GM03348 (cell line): Measurements from ENCODE around the gene MYO5A.
"Not testable (repeated sequence)": the region's sequence is repeated elsewhere in the genome, so short reads cannot be mapped to it uniquely, and the experiment has no call there.

Experiments
- DNase-seq: peaks from one replicate; pipeline ENCODE4 v3.0.0; 2012; ENCODE audit warnings: low spot score

Gene MYO5A

GRCh38 chr15:52463638-52464037 lies 65.0 kb downstream of the MYO5A start:
- no peak for DNase-seq

GRCh38 chr15:52462806-52463360 lies 65.8 kb downstream of the MYO5A start:
- no peak for DNase-seq

GRCh38 chr15:52459701-52460100 lies 69.0 kb downstream of the MYO5A start:
- DNase-seq, result not testable (repeated sequence)

GRCh38 chr15:52459265-52459664 lies 69.4 kb downstream of the MYO5A start:
- not testable (repeated sequence) for DNase-seq

GRCh38 chr15:52448011-52448890 lies 80.4 kb downstream of the MYO5A start:
- no peak for DNase-seq

- DNase-seq, result no peak
Observed at GRCh38 chr15:52445954-52446353, 82.7 kb downstream of the MYO5A start.

- no peak for DNase-seq
Observed at GRCh38 chr15:52445553-52445952, 83.1 kb downstream of the MYO5A start.

GRCh38 chr15:52443205-52443604 lies 85.5 kb downstream of the MYO5A start:
- not testable (repeated sequence) for DNase-seq

GRCh38 chr15:52441841-52442240 lies 86.8 kb downstream of the MYO5A start:
- DNase-seq, result peak; percentile 69

- DNase-seq, result no peak
Observed at GRCh38 chr15:52440946-52441345, 87.7 kb downstream of the MYO5A start.

- DNase-seq, result no peak
Observed at GRCh38 chr15:52440414-52440813, 88.3 kb downstream of the MYO5A start.

- no peak for DNase-seq
Observed at GRCh38 chr15:52439470-52439869, 89.2 kb downstream of the MYO5A start.

- not testable (repeated sequence) for DNase-seq
Observed at GRCh38 chr15:52439042-52439441, 89.6 kb downstream of the MYO5A start.

- no peak for DNase-seq
Observed at GRCh38 chr15:52438047-52438446, 90.6 kb downstream of the MYO5A start.

GRCh38 chr15:52437646-52438045 lies 91.0 kb downstream of the MYO5A start:
- DNase-seq, result no peak

GRCh38 chr15:52436981-52437380 lies 91.7 kb downstream of the MYO5A start:
- DNase-seq, result no peak

- DNase-seq, result no peak
Observed at GRCh38 chr15:52434885-52435284, 93.8 kb downstream of the MYO5A start.

- DNase-seq, result no peak
Observed at GRCh38 chr15:52428297-52428696, 100.4 kb downstream of the MYO5A start.

GRCh38 chr15:52427804-52428203 lies 100.9 kb downstream of the MYO5A start:
- DNase-seq, result peak; percentile 62

- DNase-seq, result no peak
Observed at GRCh38 chr15:52424856-52425431, 103.7 kb downstream of the MYO5A start.

- DNase-seq, result no peak
Observed at GRCh38 chr15:52423852-52424251, 104.8 kb downstream of the MYO5A start.

- no peak for DNase-seq
Observed at GRCh38 chr15:52422001-52422400, 106.7 kb downstream of the MYO5A start.

- DNase-seq, result no peak
Observed at GRCh38 chr15:52421029-52421428, 107.7 kb downstream of the MYO5A start.
